NOMO-1 (cell line): Measurements from ENCODE around the gene SULT2B1.
"Not testable (repeated sequence)": the region's sequence is repeated elsewhere in the genome, so short reads cannot be mapped to it uniquely, and the experiment has no call there.

Experiments used
- DNase-seq, 2 experiments: peaks; one replicate each; lab custom pipeline; 2025; ENCODE audit not compliant: unreplicated experiment in 2 of 2; lab: John Stamatoyannopoulos, UW

Gene SULT2B1

GRCh38 chr19:48551437-48552302 lies at the start of gene SULT2B1:
Gene SULT2B1, plus strand, starts transcription at chr19:48552172. Its CDS starts 81 bp downstream, at chr19:48552253.
- DNase-seq: no peak

DNA sequence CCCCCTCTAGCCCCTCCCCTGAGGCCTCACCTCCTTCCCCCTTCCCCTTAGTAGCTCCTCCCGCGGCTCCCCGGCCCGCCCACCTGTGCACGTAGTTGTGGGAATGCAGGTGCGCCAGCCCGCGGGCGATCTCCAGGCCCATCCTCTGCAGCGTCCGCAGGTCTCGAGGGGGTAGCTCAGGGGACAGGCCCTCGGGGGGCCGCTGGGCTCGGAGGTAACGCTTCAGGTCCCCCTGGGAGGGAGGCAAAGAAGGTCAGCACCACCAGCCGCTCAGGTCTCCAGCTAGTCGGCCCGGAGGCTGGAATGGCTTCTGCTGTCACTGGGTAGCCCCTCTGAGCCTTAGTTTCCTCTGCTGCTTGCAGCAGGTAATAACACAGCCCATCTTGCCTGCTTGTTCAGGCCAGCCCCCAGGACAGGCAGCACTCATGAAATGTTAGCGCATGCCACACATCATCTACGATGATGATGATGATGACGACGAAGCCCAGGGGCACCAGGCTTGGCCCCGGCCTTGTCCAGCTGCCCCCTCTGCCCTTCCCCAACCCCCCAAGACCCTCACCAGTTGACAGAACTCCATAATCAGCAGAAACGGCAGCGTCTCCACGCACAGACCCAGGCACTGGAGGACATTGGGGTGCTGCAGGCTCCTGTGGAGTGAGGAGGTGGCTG lies 49.5 kb upstream of the SULT2B1 start:
- peak in 1 of 2 experiments; percentile 34 for DNase-seq

DNA sequence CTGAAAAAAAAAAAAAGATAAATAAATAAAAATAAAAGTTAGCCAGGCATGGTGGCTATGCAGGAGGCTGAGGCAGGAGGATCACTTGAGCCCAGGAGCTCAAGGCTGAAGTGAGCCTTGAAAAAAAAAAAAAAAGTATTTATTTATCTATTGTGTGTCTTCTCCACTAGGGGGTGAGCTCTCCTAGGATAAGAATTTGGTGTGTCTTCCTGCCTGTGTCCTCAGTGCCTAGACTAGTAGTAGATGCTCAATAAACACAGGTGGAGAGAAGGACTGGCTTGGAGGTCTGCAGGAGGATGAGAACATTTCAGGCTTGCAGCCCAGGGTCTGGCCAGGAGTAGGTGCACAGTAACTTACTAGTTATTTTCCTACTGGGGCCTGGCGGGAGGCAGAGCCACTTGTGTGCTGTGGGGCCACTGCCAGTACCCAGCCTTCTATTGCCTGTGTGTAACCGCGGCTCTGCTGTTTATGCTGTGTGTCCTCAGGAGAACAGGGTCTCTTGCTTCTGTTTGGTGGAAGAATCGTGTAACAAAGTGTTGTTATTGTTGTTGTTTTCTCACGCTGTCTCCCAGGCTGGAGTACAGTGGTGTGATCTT lies 45.7 kb upstream of the SULT2B1 start:
- peak; percentile 65 to 67 for DNase-seq

GRCh38 chr19:48507911-48508439 lies 44.0 kb upstream of the SULT2B1 start:
- DNase-seq: no peak

DNA sequence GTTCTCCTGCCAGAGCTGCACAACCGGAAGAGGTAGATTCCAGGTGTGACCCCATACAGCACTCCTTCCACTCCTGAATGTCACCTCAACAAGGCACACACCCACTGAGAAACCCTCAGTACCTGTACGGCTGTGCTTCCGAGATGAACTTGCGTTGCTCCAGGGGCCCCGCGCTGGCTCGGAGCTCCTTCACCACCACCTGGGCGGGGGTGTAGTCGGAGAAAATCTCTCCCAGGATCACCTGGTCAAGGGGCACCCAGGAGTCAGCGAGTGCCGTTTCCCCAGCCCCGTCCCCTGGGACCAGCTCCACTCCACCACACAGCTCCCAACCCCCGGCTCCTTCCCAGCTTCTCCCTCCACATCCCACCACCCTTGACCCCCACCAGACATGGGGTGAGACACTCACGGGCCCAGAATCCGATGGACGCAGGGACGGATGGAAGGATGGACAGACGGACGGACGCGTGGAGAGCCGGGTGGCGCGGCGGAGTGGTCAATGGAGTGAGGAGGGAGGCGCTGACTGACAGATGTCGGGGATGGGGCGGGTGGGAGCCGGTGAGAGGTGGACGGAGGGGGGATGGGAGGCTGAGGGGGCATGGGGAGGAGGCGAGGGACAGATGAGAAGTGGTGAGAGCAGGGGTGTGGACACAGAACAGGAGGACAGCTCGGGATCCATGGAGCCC lies 43.1 kb upstream of the SULT2B1 start:
- no peak for DNase-seq

GRCh38 chr19:48509467-48510194 lies 42.3 kb upstream of the SULT2B1 start:
- no peak for DNase-seq

GRCh38 chr19:48510421-48511268 lies 41.3 kb upstream of the SULT2B1 start:
- peak in 1 of 2 experiments; percentile 37 for DNase-seq

DNA sequence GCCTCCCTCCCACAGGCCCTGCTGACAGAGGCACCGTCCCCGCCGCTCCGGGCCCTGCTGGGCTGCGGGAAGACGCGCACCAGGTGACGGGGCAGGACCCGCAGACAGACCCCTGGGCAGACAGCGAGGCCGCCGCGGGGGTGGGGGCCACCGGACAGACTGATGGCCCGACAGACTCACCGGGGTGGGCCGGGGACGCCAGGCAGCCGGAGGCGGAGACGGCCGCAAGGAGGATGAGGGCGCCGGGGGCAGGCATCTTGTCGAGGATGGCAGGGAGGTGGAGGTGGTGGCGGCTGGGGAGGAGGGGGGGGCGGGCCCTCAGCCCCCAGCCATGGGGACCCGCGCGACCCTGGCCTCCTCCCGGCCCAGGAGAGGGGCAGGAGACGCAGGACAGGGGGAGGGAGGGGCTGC lies 40.6 kb upstream of the SULT2B1 start:
- DNase-seq: no peak

DNA sequence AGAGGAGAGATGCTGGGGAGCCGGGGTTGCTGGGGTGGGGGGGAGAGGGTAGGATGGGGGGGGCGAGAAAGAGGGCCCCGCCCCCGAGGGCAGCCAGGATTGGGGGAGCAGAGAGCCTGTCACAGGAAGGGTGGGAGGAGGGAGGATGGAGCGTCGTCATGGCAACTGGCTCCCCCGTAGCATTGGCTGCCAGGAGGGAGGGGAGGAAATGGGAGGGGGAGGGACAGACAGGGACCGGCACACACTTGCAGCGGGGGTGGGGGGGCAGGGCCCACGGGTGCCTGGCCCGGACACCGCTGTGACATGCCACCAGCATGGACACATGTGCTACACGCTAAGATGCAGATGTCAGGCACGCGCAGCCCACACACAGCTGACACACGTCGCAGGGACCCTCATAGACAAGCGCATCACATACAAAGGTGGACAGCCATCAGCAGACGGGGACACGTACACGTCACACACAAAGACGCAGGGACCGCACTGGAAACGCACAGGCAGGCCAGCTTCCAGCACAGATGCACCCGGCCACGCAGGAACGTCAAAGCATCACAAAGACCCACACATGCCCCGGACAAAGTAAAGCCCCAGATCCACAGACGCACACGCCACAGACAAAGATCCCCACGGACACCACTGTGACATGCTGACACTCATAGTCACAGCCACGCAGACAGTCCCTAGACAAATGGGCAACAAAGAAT lies 40.0 kb upstream of the SULT2B1 start, which contains the start of gene LMTK3:
LMTK3 (minus strand) TSS at position 36 of the 704 bp plus-strand sequence. CDS start 259 bp downstream, outside the sequence.
- no peak for DNase-seq

GRCh38 chr19:48512504-48513288 lies 39.3 kb upstream of the SULT2B1 start:
- DNase-seq: peak in 1 of 2 experiments; percentile 14

GRCh38 chr19:48513289-48514122 lies 38.5 kb upstream of the SULT2B1 start:
- DNase-seq: peak; percentile 73 to 79

DNA sequence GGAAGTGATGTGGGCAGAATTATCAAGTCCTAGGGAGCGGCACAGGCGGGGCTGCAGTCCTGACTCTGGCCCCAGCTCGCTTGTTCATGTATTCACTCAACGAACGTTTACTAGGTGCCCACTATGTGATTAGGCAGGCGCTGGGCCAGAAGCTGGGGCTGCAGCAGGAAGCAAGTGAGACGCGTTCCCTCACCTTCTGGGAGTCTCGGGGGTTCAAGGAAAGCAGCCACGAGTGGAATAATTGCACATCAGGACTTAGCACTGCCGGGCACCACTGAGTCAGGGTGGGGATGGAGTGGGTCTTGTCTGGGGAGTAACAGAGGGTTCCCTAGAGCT lies 37.9 kb upstream of the SULT2B1 start:
- no peak for DNase-seq

DNA sequence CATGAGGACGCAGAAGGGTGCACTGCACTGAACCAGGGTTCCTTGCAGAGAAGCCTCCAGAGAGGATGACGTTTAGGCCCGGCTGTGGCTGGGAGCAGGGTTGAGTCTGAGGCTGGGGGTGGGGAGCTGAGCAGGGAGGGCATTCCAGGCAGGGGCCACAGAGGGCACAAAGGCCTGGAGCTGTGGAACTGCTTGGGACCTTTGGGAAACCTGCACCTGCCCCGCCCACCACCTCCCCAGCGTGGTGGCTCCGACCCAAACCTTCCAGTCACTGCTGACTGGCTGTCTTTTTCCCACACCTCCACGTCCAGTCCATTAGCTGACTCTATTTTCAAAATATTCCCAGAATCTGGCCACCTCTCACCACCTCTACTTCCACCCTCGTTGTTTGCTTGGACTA lies 35.4 kb upstream of the SULT2B1 start:
- no peak for DNase-seq

DNA sequence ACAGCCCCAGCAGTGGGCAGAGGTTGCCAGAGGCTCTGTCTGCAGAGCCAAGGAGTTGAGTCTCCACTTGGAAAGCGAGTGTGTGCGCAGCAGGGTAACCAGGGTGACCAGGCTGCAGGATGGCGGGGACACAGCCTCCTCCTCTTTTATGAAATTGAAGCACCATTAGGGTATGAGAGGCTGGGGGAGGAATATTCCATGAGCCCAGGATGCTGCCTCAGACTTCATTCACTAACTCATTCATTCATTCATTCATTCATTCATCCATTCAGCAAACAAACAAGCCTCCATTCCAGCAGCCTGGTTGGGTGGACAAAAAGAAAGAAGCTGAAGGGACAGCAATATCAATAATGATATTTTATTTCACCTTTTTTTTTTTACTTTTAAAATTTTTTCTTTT lies 33.8 kb upstream of the SULT2B1 start:
- no peak for DNase-seq

GRCh38 chr19:48519426-48519825 lies 32.5 kb upstream of the SULT2B1 start:
- not testable (repeated sequence) for DNase-seq

DNA sequence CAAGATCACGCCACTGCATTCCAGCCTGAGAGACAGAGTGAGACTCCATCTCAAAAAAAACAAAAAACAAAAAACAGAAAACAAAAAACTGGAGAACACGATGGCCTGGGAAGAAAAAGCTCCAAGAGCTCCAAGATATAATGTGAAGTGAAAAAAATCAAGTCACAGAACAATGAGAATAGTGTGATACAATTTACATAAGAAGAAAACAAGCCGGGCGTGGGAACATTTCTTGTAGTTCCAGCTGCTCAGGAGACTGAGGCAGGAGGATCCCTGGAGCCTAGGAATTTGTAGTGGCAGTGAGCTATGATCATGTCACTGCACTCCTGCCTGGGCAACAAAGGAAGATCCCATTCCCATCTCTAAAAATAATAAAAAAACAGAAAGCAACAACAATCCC lies 31.8 kb upstream of the SULT2B1 start:
- DNase-seq: no peak

DNA sequence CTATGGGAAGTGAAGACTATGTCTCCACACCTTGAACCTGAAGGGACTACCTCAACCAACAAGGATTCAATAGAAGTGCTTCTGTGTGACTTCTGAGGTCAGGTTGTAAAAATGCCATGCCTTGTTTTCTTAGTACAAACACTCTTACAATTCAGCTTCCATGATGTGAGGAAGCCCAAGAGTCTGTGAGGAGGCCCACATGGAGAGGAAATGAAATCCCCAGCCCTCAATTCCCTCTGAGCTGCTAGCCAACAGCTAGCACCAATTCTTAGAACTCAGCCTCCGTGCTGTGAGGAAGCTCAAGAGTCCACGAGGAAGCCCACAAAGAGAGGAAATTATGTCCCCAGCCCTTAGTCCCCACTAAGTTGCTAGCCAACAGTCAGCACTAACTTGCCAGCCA lies 27.8 kb upstream of the SULT2B1 start:
- DNase-seq: no peak
